SK-N-SH (cell line): Measurements from ENCODE around the gene ARHGAP23. TPM values are rescaled to one million over a fixed set of nuclear protein-coding genes. Genes with fewer than 3 reads are reported as not detected.
A peak's percentile ranks its signal among the peaks of the same experiment; 100 is the strongest.

Experiments used
- CTCF ChIA-PET: fragments of 300-600, 350-600 bp; formaldehyde crosslinking; extraction: SDS; loops from one replicate; lab custom pipeline; 2021; lab: Yijun Ruan, JAX
- POLR2A ChIA-PET: fragments of 350-600 bp; sonication (Branson Sonifier 250); formaldehyde crosslinking; extraction: SDS; loops from one replicate; lab custom pipeline; 2020; ENCODE audit warnings: antibody characterized with exemption, inconsistent platforms; lab: Yijun Ruan, JAX
- DNase-seq: peaks from one replicate; pipeline ENCODE4 v3.0.0; 2012
- H2AFZ ChIP-seq: fragments of 200-600 bp; sonication (generic); 2 replicates; pipeline ENCODE4 v1.8.1; 2016; ENCODE audit warnings: antibody characterized with exemption, mild to moderate bottlenecking, low read depth
- H3F3A ChIP-seq: fragments of 200-600 bp; sonication (generic); replicated peaks from 2 replicates; pipeline ENCODE3; 2016; ENCODE audit warnings: antibody characterized with exemption, mild to moderate bottlenecking; ENCODE audit not compliant: insufficient read depth
- H3K27ac ChIP-seq, 2 experiments: fragments of 200-500 bp in 1 of 2; fragments of 200-600 bp in 1 of 2; sonication (Bioruptor generic) in 1 of 2; sonication (generic), shearing (Covaris generic) in 1 of 2; 2 replicates each; pipeline versions ENCODE4 v1.5.1 to v1.6.1; 2014 to 2016; ENCODE audit warnings: low read depth in 2 of 2, inconsistent platforms in 1 of 2, low read length in 1 of 2, mild to moderate bottlenecking in 1 of 2, mixed read lengths in 1 of 2
- H3K27me3 ChIP-seq: fragments of 200-600 bp; sonication (generic), shearing (Covaris generic); 2 replicates; pipeline ENCODE4 v1.6.1; 2016; ENCODE audit warnings: mixed run types; ENCODE audit not compliant: insufficient read depth
- H3K36me3 ChIP-seq, 2 experiments: fragments of 200-500 bp in 1 of 2; fragments of 200-600 bp in 1 of 2; sonication (Bioruptor generic) in 1 of 2; sonication (generic) in 1 of 2; replicated peaks in 1 of 2; 2 replicates each; pipeline versions ENCODE3 to v1.5.1; 2014 to 2016; ENCODE audit warnings: low read length in 1 of 2, mild to moderate bottlenecking in 1 of 2; ENCODE audit not compliant: insufficient read depth in 2 of 2, control insufficient read depth in 1 of 2
- H3K4me1 ChIP-seq, 2 experiments: fragments of 200-500 bp in 1 of 2; fragments of 200-600 bp in 1 of 2; sonication (Bioruptor generic) in 1 of 2; sonication (generic), shearing (Covaris generic) in 1 of 2; 2 replicates each; pipeline versions ENCODE4 v1.5.1 to v1.6.1; 2014 to 2016; ENCODE audit warnings: low read depth in 1 of 2, low read length in 1 of 2, mixed run types in 1 of 2; ENCODE audit not compliant: insufficient read depth in 2 of 2, control insufficient read depth in 1 of 2
- H3K4me2 ChIP-seq: fragments of 200-600 bp; sonication (generic), shearing (Covaris generic); 2 replicates; pipeline ENCODE4 v1.6.1; 2017; ENCODE audit warnings: mixed run types
- H3K4me3 ChIP-seq, 2 experiments: fragments of 200-500 bp in 1 of 2; fragments of 200-600 bp in 1 of 2; sonication (Bioruptor generic) in 1 of 2; sonication (generic), shearing (Covaris generic) in 1 of 2; 2 replicates each; pipeline versions ENCODE4 v1.5.1 to v1.8.1; 2014 to 2016; ENCODE audit warnings: low read depth in 2 of 2, inconsistent platforms in 1 of 2, low read length in 1 of 2, mild to moderate bottlenecking in 1 of 2, mixed read lengths in 1 of 2, moderate library complexity in 1 of 2
- H3K79me2 ChIP-seq: fragments of 200-600 bp; sonication (generic); 2 replicates; pipeline ENCODE4 v1.8.1; 2017; ENCODE audit warnings: mild to moderate bottlenecking; ENCODE audit not compliant: insufficient read depth
- H3K9ac ChIP-seq: fragments of 200-600 bp; sonication (generic); 2 replicates; pipeline ENCODE4 v1.6.1; 2017; ENCODE audit warnings: mixed run types
- H3K9me2 ChIP-seq: fragments of 200-600 bp; sonication (generic); 2 replicates; pipeline ENCODE4 v1.6.1; 2017; ENCODE audit warnings: mixed run types
- H3K9me3 ChIP-seq: fragments of 200-600 bp; sonication (generic); 2 replicates; pipeline ENCODE4 v1.6.1; 2017; ENCODE audit warnings: mixed run types, mild to moderate bottlenecking, moderate library complexity
- H4K20me1 ChIP-seq: fragments of 200-600 bp; sonication (generic); 2 replicates; pipeline ENCODE4 v1.6.1; 2017; ENCODE audit warnings: mild to moderate bottlenecking, mixed run types; ENCODE audit not compliant: insufficient read depth
- ELF1 ChIP-seq: IDR thresholded peaks from 2 replicates; pipeline ENCODE4 v1.4.0; 2012
- EP300 ChIP-seq, 2 experiments: IDR thresholded peaks; 2 replicates each; pipeline versions ENCODE4 v1.4.0 to v1.6.1; 2012; ENCODE audit warnings: borderline replicate concordance in 1 of 2, low read depth in 1 of 2, low read length in 1 of 2
- FOXJ3 ChIP-seq: sonication (generic); formaldehyde crosslinking; IDR thresholded peaks from 2 replicates; pipeline ENCODE4 v1.5.1; 2020; ENCODE audit warnings: mild to moderate bottlenecking, missing genetic modification reagents
- JUND ChIP-seq: IDR thresholded peaks from 2 replicates; pipeline ENCODE4 v1.4.0; 2012
- MXI1 ChIP-seq: IDR thresholded peaks from 2 replicates; pipeline ENCODE4 v1.6.1; 2012; ENCODE audit warnings: mild to moderate bottlenecking, low read depth, low read length, improper control_type of control experiment
- RAD21 ChIP-seq: IDR thresholded peaks from 2 replicates; pipeline ENCODE4 v1.6.1; 2012; ENCODE audit warnings: mild to moderate bottlenecking, low read length
- RXRA ChIP-seq: IDR thresholded peaks from 2 replicates; pipeline ENCODE4 v1.4.0; 2012; ENCODE audit warnings: low read depth, mild to moderate bottlenecking, borderline replicate concordance
- SMC3 ChIP-seq: IDR thresholded peaks from 2 replicates; pipeline ENCODE4 v1.6.1; 2012; ENCODE audit warnings: low read depth, low read length, improper control_type of control experiment
- TCF12 ChIP-seq: IDR thresholded peaks from 2 replicates; pipeline ENCODE4 v1.4.0; 2012
- YY1 ChIP-seq: IDR thresholded peaks from 2 replicates; pipeline ENCODE4 v1.4.0; 2012; ENCODE audit warnings: low read depth, mild to moderate bottlenecking
- WGBS: methylation state at CpG from one replicate; pipeline ENCODE4 v1.1.6; 2017; ENCODE audit warnings: low lambda C conversion rate; 5-methylcytosine and 5-hydroxymethylcytosine counted together
- polyA plus RNA-seq, 3 experiments: library from polyadenylated mRNA; depleted of rRNA; stranded (reverse); fragments of >200 nt; gene quantifications; 2 replicates each; pipeline ENCODE4 v1.2.3, GENCODE V29; 2012
- TF ChIP-seq, protein P1 (sequence below): IDR thresholded peaks from 2 replicates; pipeline ENCODE4; 2012
- TF ChIP-seq, protein P2 (sequence below): fragments of 200-600 bp; sonication (generic); IDR thresholded peaks from 2 replicates; pipeline ENCODE4 v1.6.1; 2017; ENCODE audit warnings: antibody characterized with exemption, mild to moderate bottlenecking, moderate library complexity

Gene ARHGAP23
- polyA plus RNA-seq, 1 of the 3 experiments (the other 2 are of a cell fraction) = 19.2 TPM

DNA sequence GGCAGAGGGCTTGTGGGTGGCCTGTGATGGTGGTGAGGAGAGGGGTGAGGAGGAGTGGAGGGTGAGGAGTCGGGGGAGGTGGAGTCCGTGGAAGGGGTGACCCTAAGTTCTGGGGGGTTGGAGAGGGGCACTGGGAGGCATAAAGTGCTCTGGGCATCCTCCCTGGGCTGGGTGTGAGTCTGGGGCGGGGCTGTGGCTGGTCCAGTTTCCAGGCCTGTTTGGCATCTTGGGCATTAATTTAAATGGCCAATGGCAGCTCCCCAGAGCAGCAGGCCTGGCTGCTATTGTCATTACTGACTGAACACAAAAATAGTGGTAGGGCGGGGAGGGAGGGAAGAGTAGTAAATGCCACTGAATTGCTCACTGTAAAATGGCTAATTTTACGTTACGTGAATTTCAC is 7.7 kb upstream of the ARHGAP23 start:
- TF ChIP-seq EP300 (IDR thresholded peaks at IDR 0.05; ENCODE audit: borderline replicate concordance in 1 of 2, low read depth in 1 of 2, low read length in 1 of 2) = peak in 1 of 2 experiments; percentile 54; a peak in 1 of 4 replicates
- TF ChIP-seq, protein P1, sequence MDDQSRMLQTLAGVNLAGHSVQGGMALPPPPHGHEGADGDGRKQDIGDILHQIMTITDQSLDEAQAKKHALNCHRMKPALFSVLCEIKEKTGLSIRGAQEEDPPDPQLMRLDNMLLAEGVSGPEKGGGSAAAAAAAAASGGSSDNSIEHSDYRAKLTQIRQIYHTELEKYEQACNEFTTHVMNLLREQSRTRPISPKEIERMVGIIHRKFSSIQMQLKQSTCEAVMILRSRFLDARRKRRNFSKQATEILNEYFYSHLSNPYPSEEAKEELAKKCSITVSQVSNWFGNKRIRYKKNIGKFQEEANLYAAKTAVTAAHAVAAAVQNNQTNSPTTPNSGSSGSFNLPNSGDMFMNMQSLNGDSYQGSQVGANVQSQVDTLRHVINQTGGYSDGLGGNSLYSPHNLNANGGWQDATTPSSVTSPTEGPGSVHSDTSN = peak; percentile 23; the same call in 1 of the 2 replicates
- no peak for TF ChIP-seq YY1
- peak; percentile 44; the same call in 1 of the 2 replicates for TF ChIP-seq TCF12
- TF ChIP-seq FOXJ3 (CRISPR knock-in tag) = no peak
- no peak for TF ChIP-seq JUND
- TF ChIP-seq, protein P2, sequence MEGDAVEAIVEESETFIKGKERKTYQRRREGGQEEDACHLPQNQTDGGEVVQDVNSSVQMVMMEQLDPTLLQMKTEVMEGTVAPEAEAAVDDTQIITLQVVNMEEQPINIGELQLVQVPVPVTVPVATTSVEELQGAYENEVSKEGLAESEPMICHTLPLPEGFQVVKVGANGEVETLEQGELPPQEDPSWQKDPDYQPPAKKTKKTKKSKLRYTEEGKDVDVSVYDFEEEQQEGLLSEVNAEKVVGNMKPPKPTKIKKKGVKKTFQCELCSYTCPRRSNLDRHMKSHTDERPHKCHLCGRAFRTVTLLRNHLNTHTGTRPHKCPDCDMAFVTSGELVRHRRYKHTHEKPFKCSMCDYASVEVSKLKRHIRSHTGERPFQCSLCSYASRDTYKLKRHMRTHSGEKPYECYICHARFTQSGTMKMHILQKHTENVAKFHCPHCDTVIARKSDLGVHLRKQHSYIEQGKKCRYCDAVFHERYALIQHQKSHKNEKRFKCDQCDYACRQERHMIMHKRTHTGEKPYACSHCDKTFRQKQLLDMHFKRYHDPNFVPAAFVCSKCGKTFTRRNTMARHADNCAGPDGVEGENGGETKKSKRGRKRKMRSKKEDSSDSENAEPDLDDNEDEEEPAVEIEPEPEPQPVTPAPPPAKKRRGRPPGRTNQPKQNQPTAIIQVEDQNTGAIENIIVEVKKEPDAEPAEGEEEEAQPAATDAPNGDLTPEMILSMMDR = no peak
- no peak for TF ChIP-seq SMC3
- 0 out of 2 replicates have a peak, but pooled peaks have one; percentile 19 for TF ChIP-seq MXI1
- Histone ChIP-seq H3K27me3 (no peaks in the 10 kb centered on the region), H3K36me3 (no peaks in the 10 kb centered on the region), H4K20me1 (no peaks in the 10 kb centered on the region), H3K4me3 (no peak overlapping the region), H3K4me2 (no peak overlapping the region), H3K9ac (no peak overlapping the region), H3K27ac (peak overlapping the region in 1 of 2 experiments; percentile 59; a peak in 1 of 4 replicates), H3K4me1 (peaks cover 12 to 62% of the 10 kb centered on the region in 2 experiments; a peak in 2 of 4 replicates), H3K9me2 (no peaks in the 10 kb centered on the region), H2AFZ (no peak overlapping the region), H3K9me3 (no peaks in the 10 kb centered on the region), H3F3A (peaks cover 4% of the 10 kb centered on the region), H3K79me2 (no peaks in the 10 kb centered on the region)
- WGBS = 87% methylated on average over 6 of the region's 6 CpGs
- DNase-seq = peak; percentile 79
- ChIA-PET CTCF (interaction anchor here (0.9 to 16.7 kb wide), 7 partner anchors 17 to 248 kb away, joined by 3 to 423 read pairs (median 4); partner anchors contain the start of genes GPR179 and SOCS7), POLR2A (interaction anchor here (1.3 kb wide), 1 partner anchor 69 kb away, joined by 4 read pairs; the partner anchor contains the start of gene SOCS7)

GRCh38 chr17:38421171-38421841 is 7.0 kb upstream of the ARHGAP23 start:
- H3K27ac ChIP-seq = peak overlapping the region in 1 of 2 experiments; percentile 59; a peak in 2 of 4 replicates
- WGBS = 69% methylated on average over 14 of the region's 14 CpGs
- no peak overlapping the region for H3K9ac ChIP-seq
- ChIA-PET POLR2A (interaction anchor here (0.6 kb wide), 1 partner anchor 246 kb away, joined by 3 read pairs; no protein-coding TSS in a partner anchor), CTCF (interaction anchor here (0.8 to 16.7 kb wide), 8 partner anchors 19 to 247 kb away, joined by 3 to 423 read pairs (median 4); partner anchors contain the start of genes GPR179 and SOCS7)
- no peaks in the 10 kb centered on the region for H4K20me1 ChIP-seq
- TF ChIP-seq SMC3 (no peak), ELF1 (no peak), RXRA (no peak), RAD21 (no peak)
- H3K9me2 ChIP-seq = no peaks in the 10 kb centered on the region
- H3K36me3 ChIP-seq = no peaks in the 10 kb centered on the region
- H3K4me2 ChIP-seq = peak overlapping the region; percentile 37; the same call in 1 of the 2 replicates
- no peak for DNase-seq
- H3K9me3 ChIP-seq = no peaks in the 10 kb centered on the region
- H3K4me1 ChIP-seq = peaks cover 17 to 56% of the 10 kb centered on the region in 2 experiments; a peak in 2 of 4 replicates
- no peak overlapping the region for H3K4me3 ChIP-seq
- peaks cover 4% of the 10 kb centered on the region for H3F3A ChIP-seq
- H3K79me2 ChIP-seq = peaks cover 4% of the 10 kb centered on the region
- no peaks in the 10 kb centered on the region for H3K27me3 ChIP-seq
- no peak overlapping the region for H2AFZ ChIP-seq
